Measurements from ENCODE around the gene ITIH5. TPM values are rescaled to one million over a fixed set of nuclear protein-coding genes. Genes with fewer than 3 reads are reported as not detected.
"Not testable (repeated sequence)": the region's sequence is repeated elsewhere in the genome, so short reads cannot be mapped to it uniquely, and the experiment has no call there.

Gene ITIH5
- total RNA-seq, 1 donor from 2014 or later = not detected

DNA sequence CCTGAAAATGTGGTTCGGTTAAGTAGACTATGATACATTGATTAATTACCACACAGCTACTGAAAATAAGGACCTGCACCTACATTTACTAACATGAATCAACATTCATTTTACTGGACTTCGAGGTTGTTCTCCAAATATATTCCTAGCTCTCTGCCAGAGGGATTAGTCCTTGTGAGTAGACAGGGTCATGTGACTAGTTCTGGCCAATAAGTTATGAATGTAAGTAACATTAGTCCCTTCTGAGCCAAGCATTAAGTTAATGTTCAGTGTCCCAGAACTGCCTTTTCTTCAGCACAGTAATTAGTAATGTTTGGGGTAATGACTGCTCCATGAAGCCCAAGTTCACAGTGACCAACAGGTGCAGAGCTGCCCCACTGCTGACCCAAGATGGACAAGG is 9.2 kb downstream of the ITIH5 start:
- Mint-ChIP-seq H3K9me3 (no peaks in the 10 kb centered on the region), H3K27me3 (peaks cover 34% of the 10 kb centered on the region), H3K36me3 (ENCODE audit: low read depth) (no peaks in the 10 kb centered on the region), H3K4me1 (no peaks in the 10 kb centered on the region), H3K4me3 (no peak overlapping the region), H3K27ac (no peak overlapping the region)
- intact Hi-C loops (cut with micrococcal nuclease) = no loop called here
- ATAC-seq (ENCODE audit: low read depth) (no peak), DNase-seq (no peak)
- POLR2A ChIA-PET = no interaction called here
- CTCF ChIA-PET = no interaction called here
- TF ChIP-seq CTCF (IDR thresholded peaks at IDR 0.05) = no peak

DNA sequence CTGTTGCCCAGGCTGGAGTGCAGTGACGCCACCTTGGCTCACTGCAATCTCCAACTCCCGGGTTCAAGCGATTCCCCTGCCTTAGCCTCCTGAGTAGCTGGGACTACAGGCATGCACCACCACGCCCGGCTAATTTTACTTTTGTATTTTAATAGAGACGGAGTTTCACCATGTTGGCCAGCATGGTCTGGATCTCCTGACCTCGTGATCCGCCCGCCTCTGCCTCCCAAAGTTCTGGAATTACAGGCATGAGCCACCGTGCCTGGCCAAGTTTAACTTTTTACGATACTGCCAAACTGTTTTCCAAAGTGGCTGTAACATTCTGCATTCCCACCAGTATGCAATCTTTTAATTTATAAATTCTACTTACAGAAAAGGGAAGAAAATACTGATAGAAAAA is 9.7 kb downstream of the ITIH5 start:
- DNase-seq; CTCF ChIA-PET; POLR2A ChIA-PET; ATAC-seq (ENCODE audit: low read depth); H3K4me3 Mint-ChIP-seq; H3K4me1 Mint-ChIP-seq; H3K36me3 Mint-ChIP-seq (ENCODE audit: low read depth); H3K27ac Mint-ChIP-seq; intact Hi-C loops (cut with micrococcal nuclease); H3K9me3 Mint-ChIP-seq: not testable (repeated sequence)
- H3K27me3 Mint-ChIP-seq = peaks cover 31% of the 10 kb centered on the region

- Mint-ChIP-seq H3K4me3 (no peak overlapping the region), H3K9me3 (no peaks in the 10 kb centered on the region), H3K27ac (no peak overlapping the region), H3K36me3 (ENCODE audit: low read depth) (no peaks in the 10 kb centered on the region), H3K27me3 (peaks cover 17% of the 10 kb centered on the region), H3K4me1 (no peaks in the 10 kb centered on the region)
- TF ChIP-seq CTCF (IDR thresholded peaks at IDR 0.05) = no peak
- ChIA-PET CTCF (no interaction called here), POLR2A (no interaction called here)
- DNase-seq = no peak
- no peak for ATAC-seq (ENCODE audit: low read depth)
- intact Hi-C loops (cut with micrococcal nuclease) = no loop called here
These were observed 14.8 kb downstream of the ITIH5 start for GRCh38 chr10:7651853-7652470.

DNA sequence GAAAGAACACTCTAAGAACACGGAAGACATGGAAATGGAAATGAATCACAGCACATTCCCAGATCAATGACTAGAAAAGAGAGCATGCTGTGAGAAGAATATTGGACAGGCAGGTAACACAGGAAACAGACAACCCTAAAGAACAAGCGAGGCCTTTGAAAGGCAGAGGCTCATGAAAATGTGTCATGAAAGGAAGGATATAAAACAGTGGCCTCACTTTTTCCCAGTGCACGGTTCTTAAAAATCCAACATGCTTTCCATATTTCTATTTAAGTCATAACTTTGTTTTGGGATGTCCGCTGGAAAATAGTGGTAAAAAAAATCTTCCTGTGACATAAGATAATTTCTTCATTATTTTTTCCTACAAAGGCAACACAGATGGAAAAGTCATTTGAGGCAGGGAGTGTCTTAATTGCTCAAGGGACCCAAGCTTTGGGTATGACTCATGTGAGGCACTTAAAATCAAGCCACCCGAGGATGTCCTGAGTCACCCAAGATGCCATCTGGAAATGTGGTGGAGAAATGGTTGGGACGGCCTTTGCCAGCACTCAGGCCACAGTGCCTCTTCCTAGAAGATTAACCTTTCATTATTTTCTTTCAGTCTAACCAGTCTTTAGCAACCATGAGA is 17.0 kb downstream of the ITIH5 start:
- H3K4me1 Mint-ChIP-seq = no peaks in the 10 kb centered on the region
- DNase-seq (no peak), ATAC-seq (ENCODE audit: low read depth) (no peak)
- ChIA-PET CTCF (no interaction called here), POLR2A (no interaction called here)
- no peak overlapping the region for H3K4me3 Mint-ChIP-seq
- intact Hi-C loops (cut with micrococcal nuclease) = no loop called here
- no peak for TF ChIP-seq CTCF (IDR thresholded peaks at IDR 0.05)
- no peak overlapping the region for H3K27ac Mint-ChIP-seq
- no peaks in the 10 kb centered on the region for H3K9me3 Mint-ChIP-seq
- H3K36me3 Mint-ChIP-seq (ENCODE audit: low read depth) = no peaks in the 10 kb centered on the region
- H3K27me3 Mint-ChIP-seq = peaks cover 20% of the 10 kb centered on the region

DNA sequence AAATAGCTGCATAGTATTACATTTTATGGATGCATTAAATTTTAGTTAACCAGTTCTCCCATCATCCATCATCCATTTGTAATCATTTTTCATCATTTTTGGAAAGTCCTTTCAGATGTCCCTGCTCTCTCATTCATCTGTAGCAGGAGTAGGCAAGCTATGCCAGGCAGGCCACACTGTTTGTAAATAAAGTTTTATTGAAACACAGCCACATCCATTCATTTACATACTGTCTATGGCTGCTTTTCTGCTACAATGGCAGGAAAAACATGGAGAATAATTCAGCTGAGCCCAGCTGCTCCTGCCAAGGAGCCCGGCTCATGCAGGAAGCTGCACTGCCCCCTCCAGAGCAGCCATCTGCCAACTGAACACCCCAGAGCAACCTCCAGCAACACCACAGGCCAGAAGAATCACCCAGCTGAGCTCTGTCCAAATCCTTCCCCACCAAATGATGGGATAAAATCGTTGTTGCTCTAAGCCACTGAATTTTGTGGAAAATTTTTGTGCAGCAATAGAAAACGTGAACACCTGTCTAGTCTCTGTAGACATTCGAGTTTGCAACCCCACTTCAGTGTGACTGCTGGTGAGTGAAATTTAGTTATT is 19.6 kb downstream of the ITIH5 start:
- H3K36me3 Mint-ChIP-seq (ENCODE audit: low read depth) = no peaks in the 10 kb centered on the region
- ChIA-PET CTCF (no interaction called here), POLR2A (no interaction called here)
- H3K9me3 Mint-ChIP-seq = no peaks in the 10 kb centered on the region
- peaks cover 17% of the 10 kb centered on the region for H3K27me3 Mint-ChIP-seq
- TF ChIP-seq CTCF (IDR thresholded peaks at IDR 0.05) = no peak
- H3K4me3 Mint-ChIP-seq = no peak overlapping the region
- H3K27ac Mint-ChIP-seq = no peak overlapping the region
- no peak for ATAC-seq (ENCODE audit: low read depth)
- no peaks in the 10 kb centered on the region for H3K4me1 Mint-ChIP-seq
- intact Hi-C loops (cut with micrococcal nuclease) = no loop called here
- no peak for DNase-seq

All from activated B cell treated with CpG ODN at 0.5 μM for 24 hours (primary cell).